ENCODE data around the gene RNF150. TPM values are rescaled to one million over a fixed set of nuclear protein-coding genes. Genes with fewer than 3 reads are reported as not detected.

Gene RNF150
- total and polyA plus RNA-seq, 2 of the 8 experiments (the other 6 are each of a cell fraction or from before 2014, with no cell fraction given) = 3.4 to 4.8 TPM

DNA sequence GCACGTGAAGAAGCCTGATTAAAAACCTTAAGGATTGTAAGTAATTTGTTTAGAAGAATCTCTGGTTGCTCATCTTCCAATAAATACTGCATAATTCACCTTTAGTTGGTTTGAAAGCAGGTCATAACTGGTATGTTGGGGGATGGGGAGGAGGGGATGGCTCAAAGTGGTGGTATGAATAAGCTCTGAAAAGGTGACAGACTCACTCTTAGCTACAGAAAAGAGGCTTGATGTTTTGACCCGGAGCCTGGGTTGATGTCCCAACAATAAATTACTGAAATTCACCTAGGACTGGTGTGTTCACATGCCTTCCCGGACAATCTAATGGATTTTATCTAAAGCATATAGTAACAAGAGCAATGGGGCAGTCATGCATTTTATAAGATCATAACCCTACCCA, 245.2 kb downstream of the RNF150 start (continued):
- TF ChIP-seq CHD7 (IDR thresholded peaks at IDR 0.05; ENCODE audit: insufficient replicate concordance, low read length) (no peak), PHF8 (conservative IDR thresholded peaks at IDR 0.05; ENCODE audit: low read depth, low read length) (no peak), NANOG (IDR thresholded peaks at IDR 0.05; ENCODE audit: insufficient read depth, low read depth, low read length, poor library complexity, severe bottlenecking) (no peak), TCF12 (IDR thresholded peaks at IDR 0.05; ENCODE audit: low read depth, low read length) (no peak), ASH2L (IDR thresholded peaks at IDR 0.05; ENCODE audit: low read length) (no peak), EZH2 (IDR thresholded peaks at IDR 0.05; ENCODE audit: low read depth, low read length, severe bottlenecking) (no peak), SAP30 (IDR thresholded peaks at IDR 0.05; ENCODE audit: insufficient read depth, insufficient replicate concordance, low read length) (no peak), E2F6 (IDR thresholded peaks at IDR 0.05) (no peak), JUND (IDR thresholded peaks at IDR 0.05; ENCODE audit: low read length) (no peak), JUN (IDR thresholded peaks at IDR 0.05; ENCODE audit: low read depth, low read length) (no peak)
- TF ChIP-seq, protein P1, sequence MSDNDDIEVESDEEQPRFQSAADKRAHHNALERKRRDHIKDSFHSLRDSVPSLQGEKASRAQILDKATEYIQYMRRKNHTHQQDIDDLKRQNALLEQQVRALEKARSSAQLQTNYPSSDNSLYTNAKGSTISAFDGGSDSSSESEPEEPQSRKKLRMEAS (IDR thresholded peaks at IDR 0.05) = no peak

Measured in H1 (cell line).